GM18499 (cell line): ENCODE measurements around the gene SKAP2.
"Not testable (repeated sequence)": the region's sequence is repeated elsewhere in the genome, so short reads cannot be mapped to it uniquely, and the experiment has no call there.

Experiments used
- ATAC-seq: cut with Tn5 transposase; IDR thresholded peaks from one replicate; pipeline ENCODE4 v1.9.1; 2021; ENCODE audit warnings: moderate number of reproducible peaks; ENCODE audit not compliant: insufficient read depth, unreplicated experiment

The SKAP2 gene

DNA sequence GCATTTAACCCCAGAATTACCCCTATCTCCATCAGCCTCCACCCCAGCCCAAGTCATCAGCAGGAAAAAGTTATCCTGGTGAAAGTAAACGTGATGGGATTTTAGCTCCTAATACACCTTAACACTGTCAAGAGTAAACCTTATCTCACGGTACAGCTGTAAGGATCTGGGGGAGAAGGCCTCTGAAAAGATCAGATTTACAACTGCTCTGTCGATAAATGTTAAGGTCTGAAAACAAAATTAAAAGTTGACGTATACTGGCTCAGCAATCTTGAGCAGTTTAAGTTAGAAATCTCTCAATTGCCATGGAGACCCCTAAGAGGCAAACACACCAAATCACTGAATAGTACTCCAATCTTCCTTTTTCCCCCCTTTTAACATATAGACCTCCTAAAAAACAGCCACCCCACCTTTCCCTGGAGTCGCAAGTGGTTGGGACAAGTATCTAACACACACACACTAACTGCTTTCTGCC is 6.1 kb downstream of the SKAP2 start:
- ATAC-seq, result no peak

DNA sequence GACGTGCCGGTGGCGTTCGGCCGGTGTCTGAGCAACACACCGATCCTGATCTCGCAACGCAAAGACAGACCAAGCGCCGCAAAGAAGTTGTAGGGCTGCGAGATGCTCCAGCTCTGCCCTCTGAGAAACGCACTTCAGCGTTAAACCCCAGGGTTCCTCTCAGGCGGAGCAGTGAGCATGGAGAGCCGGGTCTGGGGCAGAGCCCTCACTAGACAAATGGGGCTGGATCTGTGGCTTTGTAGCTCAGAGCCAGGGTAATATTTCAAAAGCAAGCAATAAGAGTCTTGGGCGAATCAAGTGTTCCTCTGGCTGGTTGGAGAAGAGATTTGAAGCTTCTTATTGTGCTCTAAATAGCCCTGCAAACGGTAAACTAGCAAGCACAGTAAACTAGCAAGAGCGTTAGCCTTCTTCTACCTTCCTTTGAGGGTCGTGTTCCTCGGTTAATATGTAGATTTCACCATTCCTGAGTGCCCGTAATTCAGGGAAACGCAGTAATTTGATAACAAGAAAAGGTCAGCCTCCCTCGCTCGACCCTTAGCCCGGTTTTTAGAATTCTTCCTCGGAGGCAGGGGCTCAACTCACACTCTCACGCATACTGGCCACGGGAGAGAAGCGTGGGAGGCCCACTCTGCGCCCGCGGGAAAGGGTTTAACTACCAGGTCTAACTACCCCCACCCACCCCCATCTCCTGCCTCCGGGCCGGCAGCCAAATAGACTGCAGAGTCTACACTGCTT is 6.7 kb downstream of the SKAP2 start:
- no peak for ATAC-seq

DNA sequence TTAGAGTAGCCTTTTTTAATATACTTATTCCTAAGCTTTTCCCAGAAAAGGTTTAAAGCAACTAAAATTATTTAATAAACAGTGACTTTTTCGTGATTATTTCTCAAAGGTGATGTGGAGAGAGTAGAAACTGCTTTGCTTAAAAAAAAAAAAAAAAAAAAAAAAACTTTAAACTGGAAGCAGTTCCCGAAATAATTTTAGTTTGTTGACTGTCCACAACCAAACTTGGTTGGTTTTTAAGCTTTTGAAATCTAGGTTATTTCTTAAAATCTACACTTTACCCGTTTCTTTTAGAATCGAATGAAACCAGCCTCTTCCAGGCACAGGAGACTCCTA is 7.3 kb downstream of the SKAP2 start:
- no peak for ATAC-seq

DNA sequence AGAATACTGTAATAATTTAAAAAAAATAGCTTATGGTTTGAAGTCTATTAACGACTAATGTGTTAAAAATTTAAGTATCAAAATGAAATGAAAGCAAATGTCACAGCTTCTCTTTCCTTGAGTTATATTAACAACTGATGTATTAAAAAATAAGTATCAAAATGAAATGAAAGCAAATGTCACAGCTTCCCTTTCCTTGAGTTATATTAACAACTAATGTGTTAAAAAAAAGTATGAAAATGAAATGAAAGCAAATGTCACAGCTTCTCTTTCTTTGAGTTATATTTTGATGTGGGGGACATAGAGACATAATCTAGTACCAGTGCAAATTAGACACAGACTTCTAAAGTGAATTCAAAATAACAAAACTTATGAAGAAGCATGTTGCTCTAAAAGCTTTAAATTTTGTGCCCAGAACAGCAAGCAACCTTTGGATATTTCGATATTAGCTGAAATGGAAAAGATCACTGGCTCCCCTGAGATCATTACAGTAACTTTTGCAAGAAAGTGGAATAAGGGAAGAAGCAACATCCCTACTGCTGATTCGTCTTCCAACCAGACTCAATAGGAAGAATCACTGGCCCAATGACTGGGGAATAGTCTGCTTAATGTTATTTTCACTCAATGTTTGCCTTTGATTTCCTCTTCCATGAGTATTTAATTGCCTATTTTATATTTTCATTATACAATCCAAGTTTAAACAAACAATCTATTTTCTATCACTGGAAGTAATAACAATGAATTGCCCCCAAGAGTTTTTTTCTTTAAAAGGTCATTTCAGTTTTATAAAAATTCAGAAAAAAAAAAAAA is 8.0 kb downstream of the SKAP2 start:
- ATAC-seq, result no peak

DNA sequence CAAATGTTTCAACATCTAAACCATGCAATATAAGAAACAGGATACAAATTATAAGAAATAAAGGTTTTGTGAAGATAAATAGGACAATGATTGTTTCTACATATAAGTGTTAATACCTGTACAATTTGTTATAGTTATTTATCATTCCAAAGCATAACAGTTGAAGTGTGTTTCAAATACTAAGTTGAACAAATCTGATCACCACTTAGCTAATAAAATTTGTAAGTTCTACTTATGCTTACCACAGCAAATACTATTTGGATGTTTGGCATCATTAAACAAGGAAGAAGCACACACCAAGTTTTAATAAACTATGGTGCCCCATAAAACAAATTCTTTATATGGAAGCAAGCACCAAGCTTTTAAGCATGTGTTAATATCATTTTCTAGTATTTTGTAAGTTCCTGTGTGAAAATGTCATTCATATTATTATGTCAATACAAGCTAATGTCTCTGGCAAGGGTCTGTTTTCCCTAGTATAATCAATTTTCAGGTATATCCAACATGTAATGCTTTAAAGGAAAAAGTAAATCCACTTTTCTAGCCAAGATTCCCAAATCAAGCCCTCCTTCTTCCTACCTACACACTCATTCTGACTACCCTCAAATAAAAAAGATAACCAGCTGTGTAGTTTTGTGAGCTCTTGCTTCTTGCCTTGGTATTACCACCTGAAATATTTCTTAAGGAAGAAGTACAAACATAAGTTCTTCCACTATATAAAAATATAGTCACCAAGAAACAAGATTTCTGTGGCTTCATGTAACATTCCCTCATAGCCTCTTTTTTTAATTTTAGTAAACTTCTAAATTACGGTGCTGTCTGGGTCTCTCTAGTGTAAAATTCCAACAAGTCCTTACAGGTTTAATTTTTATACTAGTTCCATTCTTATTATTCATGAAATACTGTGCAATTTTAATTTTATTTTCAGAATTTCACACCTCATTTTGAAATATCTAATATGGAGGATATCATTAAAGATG is 9.2 kb downstream of the SKAP2 start:
- ATAC-seq, result no peak

DNA sequence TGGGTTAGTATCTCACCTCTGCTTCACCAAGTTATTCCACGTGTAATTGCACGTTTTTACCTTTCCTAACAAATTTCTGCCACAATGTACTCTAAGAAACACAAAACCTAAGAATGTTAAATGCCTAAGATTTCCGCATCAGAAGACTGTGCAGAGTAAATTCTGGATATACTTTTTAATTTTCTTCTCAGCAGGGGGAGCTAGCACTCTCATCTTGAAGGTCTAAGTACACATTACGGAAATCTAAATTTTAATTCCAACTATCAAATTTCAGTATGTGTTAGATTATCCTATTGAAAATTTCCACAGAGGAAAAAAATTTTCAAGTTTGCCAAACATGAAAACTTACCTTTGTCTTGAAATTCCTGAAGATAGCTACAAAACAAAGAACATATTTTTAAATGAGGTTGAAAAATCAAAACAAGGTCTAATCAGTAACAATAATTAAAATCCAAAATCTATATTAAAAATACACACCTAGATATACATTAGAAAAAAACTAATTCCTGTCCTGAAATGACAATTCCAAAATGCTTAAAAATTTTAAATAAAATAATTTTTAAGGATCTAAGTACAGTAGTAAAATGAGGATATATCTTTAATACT is 10.5 kb downstream of the SKAP2 start:
- ATAC-seq, result no peak

DNA sequence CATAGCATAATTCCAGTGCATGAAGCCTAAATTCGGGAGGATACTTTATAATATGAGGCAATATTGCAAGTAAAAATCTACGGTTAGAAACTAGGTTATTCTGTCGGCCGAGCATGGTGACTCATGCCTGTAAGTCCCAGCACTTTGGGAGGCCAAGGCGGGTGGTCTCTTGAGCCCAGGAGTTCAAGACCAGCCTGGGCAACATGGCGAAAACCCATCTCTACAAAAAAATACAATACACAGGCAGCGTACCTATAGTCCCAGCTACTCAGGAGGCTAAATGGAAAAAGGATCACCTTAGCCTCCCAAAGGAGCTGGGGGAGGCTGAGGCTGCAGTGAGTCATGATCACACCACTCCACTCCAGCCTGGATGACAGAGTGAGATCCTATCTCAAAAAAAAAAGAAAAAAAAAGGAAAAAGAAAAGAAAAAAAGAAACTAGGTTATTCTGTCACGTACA is 14.2 kb downstream of the SKAP2 start:
- ATAC-seq, result no peak

DNA sequence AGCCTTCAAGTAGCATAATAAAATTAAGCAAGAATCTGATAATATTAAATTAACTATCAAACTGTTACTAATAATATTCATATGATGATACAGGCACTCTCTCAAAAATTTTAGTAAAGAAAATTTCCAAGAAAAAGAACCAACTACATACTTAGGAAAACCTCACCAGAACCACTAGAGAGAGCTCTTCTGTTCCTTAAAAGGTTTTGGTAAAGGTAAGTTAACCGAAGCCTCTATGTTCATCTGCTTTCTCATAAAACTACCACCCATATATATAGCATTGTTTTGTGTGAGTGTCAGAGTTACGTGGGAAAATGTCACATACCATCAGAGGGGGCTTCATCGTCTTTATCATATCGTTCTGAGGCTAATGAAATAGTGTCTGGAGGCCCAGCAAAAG is 20.7 kb downstream of the SKAP2 start:
- ATAC-seq, result no peak

DNA sequence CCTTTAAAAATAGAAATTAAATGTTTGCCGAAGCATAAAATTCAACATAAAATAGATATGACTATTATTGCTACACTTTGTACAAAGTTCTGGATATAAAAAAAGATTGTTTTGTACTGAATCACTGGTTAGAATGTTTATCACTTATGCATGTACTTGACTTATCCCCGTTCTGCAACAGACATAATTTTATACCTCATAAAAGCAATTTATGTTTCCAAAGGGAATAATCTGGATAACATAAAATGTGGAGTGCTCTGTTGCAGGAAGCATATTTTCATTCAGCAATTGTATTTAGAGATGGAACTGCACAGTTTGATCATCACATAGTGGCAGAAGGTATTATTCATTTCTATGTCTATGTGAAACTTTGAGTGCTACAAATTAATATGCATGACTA is 21.5 kb downstream of the SKAP2 start:
- ATAC-seq, result no peak

DNA sequence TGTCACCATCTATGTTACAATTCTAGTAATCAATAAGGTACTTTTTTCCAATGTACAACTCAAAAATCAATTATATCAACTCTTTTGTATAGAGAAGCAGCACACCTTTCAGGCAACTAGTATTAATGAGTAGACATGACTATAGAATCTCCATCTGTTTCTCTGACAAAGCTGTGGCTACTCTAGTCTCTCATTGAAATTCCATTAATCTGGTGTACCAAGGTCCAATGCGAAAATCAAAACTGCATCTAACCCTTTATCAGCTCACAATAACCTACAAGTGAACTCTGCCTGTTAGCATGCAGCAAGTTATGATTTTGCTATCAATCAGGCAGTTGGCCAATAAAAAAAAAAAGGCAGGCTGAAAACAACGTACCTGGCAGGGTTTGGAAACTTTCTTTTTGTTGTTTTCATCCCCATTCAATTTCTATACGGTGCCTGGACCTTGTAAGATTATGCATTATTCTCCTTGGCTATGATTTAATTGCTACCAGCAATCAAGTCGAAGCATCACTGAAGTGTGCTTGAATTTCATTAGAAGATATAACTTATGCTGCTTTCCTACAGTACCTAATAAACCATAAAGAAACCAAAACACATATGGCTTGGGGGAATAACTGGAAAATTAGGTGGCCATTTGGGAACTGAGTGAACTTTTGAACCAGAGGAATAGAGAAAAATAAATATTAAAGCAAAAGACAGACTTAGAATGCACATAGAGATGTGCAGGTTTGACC is 23.2 kb downstream of the SKAP2 start:
- ATAC-seq, result no peak

DNA sequence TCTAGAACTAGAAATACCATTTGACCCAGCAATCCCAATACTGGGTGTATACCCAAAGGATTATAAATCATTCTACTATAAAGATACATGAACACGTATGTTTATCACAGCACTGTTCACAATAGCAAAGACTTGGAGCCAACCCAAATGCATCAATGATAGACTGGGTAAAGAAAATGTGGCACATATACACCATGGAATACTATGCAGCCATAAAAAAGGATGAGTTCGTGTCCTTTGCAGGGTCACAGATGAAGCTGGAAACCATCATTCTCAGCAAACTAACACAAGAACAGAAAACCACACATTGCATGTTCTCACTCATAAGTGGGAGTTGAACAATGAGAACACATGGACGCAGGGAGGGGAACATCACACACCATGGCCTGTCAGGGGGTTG is 27.6 kb downstream of the SKAP2 start:
- ATAC-seq, result not testable (repeated sequence)

DNA sequence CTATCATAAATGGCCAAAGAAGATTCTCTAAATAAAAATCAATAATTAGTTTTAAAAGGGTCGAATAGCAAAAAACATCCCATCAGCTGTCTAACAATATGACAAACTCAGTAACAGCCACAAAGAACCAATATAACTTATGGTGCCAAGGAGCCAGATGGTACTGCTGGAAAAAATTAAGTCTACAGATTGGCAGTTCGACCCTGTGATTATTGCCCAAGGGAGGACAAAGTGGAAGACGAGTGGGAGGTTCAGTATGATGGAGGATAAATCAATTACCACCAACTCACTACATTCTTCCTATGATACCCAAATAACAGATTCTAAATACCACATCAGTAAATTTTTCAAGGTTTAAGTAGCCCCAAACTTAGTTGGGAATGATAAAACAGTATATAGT is 49.0 kb downstream of the SKAP2 start:
- ATAC-seq, result no peak

DNA sequence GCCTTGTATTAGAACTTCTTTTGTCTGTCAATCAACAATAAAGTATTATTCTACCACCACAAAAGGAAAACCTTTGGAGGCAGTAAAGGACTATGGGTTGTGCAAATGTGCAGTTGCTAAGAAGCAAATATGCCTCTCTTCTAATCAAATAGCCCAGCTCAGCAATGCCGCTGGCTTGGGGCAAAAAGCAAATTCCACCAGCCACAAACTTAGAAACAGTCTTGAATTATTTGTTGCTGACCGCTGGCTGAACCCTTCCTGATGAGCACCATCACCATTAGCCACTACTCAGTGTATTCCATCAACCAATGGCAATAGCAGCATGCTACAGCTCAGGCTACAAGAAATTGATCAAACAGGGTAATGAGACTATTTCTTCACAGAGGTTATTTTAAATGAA is 51.0 kb downstream of the SKAP2 start:
- no peak for ATAC-seq

DNA sequence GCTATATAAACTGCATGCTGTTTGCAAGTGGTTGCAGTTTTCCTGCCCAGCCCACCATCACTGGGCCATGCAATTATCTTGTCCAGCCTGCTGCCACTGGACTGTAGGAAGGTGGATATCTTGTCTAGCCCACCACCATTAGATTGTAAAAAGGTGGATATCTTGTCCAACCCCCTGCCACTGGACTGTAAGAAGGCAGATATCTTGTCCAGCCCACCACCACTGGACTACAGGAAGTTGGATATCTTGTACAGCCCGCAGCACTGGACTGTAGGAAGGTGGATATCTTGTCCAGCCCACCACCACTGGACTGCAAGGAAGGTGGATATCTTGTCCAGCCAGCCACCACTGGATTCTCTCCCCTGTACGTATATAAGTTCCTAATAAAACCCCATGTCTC is 69.8 kb downstream of the SKAP2 start:
- no peak for ATAC-seq

DNA sequence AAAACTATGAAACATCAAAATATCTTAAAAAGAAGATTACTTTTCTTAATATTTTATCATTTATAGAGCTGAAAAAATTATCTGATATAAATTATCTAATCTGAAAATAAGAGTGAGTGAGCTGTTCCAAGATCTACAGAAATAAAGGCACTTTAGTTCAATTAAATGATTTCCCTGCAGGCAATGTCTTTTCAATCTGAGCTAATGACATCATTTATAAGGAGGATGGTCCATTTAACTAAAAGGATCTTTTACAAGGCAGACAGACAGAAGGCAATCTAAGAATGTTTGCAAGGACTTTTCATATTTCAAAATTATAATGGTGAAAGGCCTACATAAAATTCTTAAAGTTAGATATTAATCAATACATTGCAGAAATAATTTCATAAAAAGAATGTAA is 71.8 kb downstream of the SKAP2 start:
- ATAC-seq, result no peak

DNA sequence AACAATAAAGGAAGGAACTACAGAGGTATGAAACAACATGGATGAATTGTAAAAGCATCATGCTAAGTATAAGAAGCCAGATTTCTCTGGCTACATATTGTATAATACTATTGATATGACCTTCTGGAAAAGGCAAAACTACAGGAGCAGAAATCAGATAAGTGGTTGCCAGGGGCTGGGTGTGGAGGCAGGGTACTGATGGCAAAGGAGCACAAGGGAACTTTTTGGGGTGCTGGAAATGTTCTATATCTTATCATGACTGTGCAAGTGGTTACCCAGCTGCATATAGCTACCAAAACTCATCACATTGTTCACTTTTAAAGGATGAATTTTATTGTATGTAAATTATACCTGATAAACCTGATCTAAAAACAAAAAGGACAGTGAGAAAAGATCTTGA is 72.4 kb downstream of the SKAP2 start:
- ATAC-seq, result no peak

DNA sequence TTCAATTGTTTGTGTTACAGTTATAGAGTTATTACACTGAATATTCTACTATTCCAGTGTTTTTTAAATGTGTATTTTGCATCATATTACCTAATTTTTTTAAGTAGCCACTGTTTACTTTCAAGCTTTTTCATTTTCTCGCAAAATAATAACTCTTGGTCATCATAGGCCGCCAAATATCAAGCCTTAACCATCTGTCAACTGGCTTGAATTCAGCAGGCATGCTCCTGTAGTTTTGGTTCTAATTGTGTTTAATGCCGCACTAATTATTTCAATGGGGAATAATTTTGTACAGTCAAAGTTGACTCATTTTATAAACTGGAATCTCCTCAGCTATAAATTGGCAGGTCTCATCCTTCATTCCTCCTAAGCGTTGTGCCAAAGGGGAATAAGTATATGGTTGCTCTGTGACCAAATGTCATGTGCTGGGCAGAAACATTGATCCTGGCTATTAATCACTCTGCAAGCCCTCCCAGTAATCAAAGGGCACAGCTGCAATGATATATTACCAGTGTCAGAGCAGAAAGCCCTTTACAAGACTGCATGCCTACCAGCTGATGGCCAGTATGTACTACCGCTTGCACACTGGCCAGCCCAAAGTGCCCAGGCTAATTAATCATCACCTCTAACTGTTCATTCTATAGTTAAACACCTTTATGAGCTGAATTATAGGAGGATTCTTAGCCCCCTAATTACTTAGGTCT is 74.8 kb downstream of the SKAP2 start:
- ATAC-seq, result no peak

DNA sequence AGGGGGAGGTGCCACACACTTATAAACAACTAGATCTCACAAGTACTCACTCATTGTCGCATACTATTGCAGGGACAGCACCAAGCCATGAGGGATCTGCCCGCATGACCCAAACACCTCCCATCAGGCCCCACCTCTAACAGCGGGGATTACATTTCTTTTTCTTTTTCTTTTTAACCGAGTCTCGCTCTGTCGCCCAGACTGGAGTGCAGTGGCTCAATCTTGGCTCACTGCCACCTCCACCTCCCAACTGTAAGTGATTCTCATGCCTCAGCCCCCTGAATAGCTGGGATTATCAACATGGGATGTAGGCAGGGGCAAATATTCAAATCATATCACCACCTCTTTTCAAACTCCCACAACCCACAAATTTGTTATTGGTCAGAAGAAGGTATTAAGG is 76.7 kb downstream of the SKAP2 start:
- no peak for ATAC-seq

DNA sequence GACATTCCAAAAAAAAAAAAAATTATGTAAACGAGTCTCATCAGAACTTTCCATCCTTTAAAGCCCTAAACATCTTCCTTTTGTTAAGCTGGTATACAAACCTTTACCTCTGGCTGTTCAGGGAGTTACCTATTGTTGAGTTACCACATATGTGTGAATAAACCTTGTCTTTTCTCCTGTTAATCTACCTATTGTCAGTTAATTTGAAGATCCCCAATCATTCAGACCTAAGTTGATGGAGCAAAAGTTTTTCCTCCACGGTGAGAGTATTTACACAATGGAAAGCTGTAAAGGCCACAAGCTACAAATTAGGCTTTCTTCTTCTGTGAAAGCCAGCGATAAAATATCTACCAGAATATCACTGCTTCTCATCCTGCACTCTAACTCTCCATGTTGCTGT is 80.3 kb downstream of the SKAP2 start:
- ATAC-seq, result no peak
